GM12801 (cell line): Measurements from ENCODE around the gene RELT.

Source experiments
- TF ChIP-seq, protein P1 (sequence below): IDR thresholded peaks from one replicate; pipeline ENCODE4 v1.5.1; 2011; ENCODE audit warnings: control low read depth; ENCODE audit not compliant: insufficient read length; ENCODE audit errors: extremely low read depth

The RELT gene

DNA sequence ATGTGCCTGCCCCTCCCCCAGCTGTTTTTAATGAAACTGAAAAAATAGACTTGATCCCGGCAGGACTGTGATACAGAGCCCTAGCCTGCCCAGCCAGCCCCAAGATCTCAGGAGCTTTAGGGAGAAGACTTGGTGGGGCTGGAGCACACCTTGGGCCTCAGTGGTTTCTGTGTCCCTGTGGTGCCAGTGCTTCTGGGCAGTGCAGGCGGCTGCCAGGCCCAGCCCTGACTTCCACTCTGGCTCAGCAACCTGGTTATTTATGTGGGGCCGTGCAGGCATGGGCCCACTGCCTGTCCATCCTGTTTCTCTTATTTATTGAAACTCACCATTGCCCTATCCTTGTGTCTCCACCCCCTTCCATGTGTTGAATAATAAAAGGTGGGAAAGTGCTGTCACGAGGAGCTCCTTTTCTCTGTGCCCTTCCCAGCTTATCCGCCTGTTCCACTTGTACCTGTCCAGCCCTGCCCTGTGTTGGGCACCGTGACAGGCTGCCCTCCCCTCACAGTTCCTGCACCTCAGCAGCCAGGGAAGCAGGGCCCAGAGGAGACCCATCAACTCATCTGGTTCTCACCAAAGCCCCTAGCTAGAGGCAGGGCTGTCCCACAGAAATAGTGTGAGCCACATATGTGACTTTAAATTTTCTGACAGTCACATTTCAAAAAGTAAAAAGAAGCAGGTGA is 20.2 kb downstream of the RELT start:
- TF ChIP-seq, protein P1, sequence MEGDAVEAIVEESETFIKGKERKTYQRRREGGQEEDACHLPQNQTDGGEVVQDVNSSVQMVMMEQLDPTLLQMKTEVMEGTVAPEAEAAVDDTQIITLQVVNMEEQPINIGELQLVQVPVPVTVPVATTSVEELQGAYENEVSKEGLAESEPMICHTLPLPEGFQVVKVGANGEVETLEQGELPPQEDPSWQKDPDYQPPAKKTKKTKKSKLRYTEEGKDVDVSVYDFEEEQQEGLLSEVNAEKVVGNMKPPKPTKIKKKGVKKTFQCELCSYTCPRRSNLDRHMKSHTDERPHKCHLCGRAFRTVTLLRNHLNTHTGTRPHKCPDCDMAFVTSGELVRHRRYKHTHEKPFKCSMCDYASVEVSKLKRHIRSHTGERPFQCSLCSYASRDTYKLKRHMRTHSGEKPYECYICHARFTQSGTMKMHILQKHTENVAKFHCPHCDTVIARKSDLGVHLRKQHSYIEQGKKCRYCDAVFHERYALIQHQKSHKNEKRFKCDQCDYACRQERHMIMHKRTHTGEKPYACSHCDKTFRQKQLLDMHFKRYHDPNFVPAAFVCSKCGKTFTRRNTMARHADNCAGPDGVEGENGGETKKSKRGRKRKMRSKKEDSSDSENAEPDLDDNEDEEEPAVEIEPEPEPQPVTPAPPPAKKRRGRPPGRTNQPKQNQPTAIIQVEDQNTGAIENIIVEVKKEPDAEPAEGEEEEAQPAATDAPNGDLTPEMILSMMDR = no peak

DNA sequence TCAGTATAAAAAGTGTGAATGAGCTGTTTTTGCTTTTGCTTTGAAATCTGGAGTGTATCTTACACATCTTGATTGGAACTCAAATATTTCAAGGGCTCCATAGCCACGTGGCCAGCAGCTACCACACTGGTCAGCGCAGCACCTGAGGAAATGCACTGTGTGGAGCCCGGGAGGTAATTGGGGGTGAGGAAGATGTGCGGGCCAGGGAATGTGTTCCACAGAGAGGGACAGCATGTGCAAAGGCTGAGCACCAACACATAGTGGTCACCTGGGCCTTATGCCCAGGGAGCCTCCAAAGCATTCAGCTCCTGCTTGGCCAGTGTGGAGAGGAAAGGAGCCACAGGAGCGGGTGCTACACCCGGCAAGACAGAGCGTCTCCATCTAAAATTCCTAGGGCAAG is 20.8 kb downstream of the RELT start:
- TF ChIP-seq, protein P1 = no peak

GRCh38 chr11:73397468-73398131 is 21.4 kb downstream of the RELT start:
- TF ChIP-seq, protein P1 = no peak

GRCh38 chr11:73398132-73398526 is 21.9 kb downstream of the RELT start:
- TF ChIP-seq, protein P1 = no peak

- TF ChIP-seq, protein P1 = no peak
Measured at GRCh38 chr11:73398721-73399120, 22.5 kb downstream of the RELT start.

- TF ChIP-seq, protein P1 = no peak
Measured at GRCh38 chr11:73399159-73399590, 23.0 kb downstream of the RELT start.

DNA sequence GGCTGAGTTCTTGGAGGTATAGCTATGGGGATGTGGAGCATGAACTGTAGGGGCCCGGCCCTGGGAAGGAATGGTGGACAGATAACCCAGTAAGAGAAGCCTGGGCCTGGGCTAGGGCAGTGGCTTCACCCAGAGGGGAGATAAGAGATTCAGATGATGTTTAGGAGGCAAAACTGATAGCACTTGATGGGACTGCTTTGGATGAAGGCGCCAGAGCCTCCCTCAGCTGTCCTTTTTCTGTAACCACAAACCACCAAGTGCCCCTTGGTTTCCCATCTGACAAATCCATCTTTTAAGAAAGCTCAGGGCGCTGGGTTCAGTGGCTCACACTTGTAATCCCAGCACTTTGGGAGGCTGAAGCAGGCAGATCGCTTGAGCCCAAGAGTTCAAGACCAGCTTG is 23.4 kb downstream of the RELT start:
- TF ChIP-seq, protein P1 = no peak
